IPS-18c (cell line): ENCODE measurements around the gene SDK1.

ENCODE experiments used
- H3K4me3 ChIP-seq: 2 replicates; pipeline ENCODE4 v1.7.0; 2013; ENCODE audit warnings: low read depth, mild to moderate bottlenecking, low read length, moderate library complexity; ENCODE audit not compliant: insufficient read depth
- H3K9me3 ChIP-seq: one replicate; pipeline ENCODE4 v1.6.1; 2013; ENCODE audit warnings: mild to moderate bottlenecking, low read length, moderate library complexity; ENCODE audit not compliant: control insufficient read depth, insufficient read depth

The SDK1 gene

GRCh38 chr7:3861941-3862340, 560.9 kb downstream of the SDK1 start:
- no peaks in the 10 kb centered on the region for H3K9me3 ChIP-seq
- H3K4me3 ChIP-seq, result no peak overlapping the region

- no peaks in the 10 kb centered on the region for H3K9me3 ChIP-seq
- H3K4me3 ChIP-seq, result no peak overlapping the region
These were observed 561.7 kb downstream of the SDK1 start for GRCh38 chr7:3862774-3863173.

- Histone ChIP-seq H3K4me3 (no peak overlapping the region), H3K9me3 (no peaks in the 10 kb centered on the region)
These were observed 565.2 kb downstream of the SDK1 start for GRCh38 chr7:3866277-3866676.

GRCh38 chr7:3867863-3868262, 566.8 kb downstream of the SDK1 start:
- no peak overlapping the region for H3K4me3 ChIP-seq
- H3K9me3 ChIP-seq, result no peaks in the 10 kb centered on the region

GRCh38 chr7:3879355-3880075, 578.5 kb downstream of the SDK1 start:
- Histone ChIP-seq H3K4me3 (no peak overlapping the region), H3K9me3 (peaks cover 2% of the 10 kb centered on the region)

- Histone ChIP-seq H3K4me3 (no peak overlapping the region), H3K9me3 (peaks cover 2% of the 10 kb centered on the region)
These were observed 579.4 kb downstream of the SDK1 start for GRCh38 chr7:3880228-3880987.

GRCh38 chr7:3882782-3883181, 581.7 kb downstream of the SDK1 start:
- Histone ChIP-seq H3K4me3 (no peak overlapping the region), H3K9me3 (peaks cover 2% of the 10 kb centered on the region)

GRCh38 chr7:3884543-3884942, 583.5 kb downstream of the SDK1 start:
- peaks cover 2% of the 10 kb centered on the region for H3K9me3 ChIP-seq
- H3K4me3 ChIP-seq, result no peak overlapping the region

- no peak overlapping the region for H3K4me3 ChIP-seq
- H3K9me3 ChIP-seq, result no peaks in the 10 kb centered on the region
These were observed 586.1 kb downstream of the SDK1 start for GRCh38 chr7:3887096-3887690.

GRCh38 chr7:3888096-3888495, 587.0 kb downstream of the SDK1 start:
- no peaks in the 10 kb centered on the region for H3K9me3 ChIP-seq

GRCh38 chr7:3892157-3892556, 591.1 kb downstream of the SDK1 start:
- Histone ChIP-seq H3K9me3 (no peaks in the 10 kb centered on the region), H3K4me3 (no peak overlapping the region)

More at GRCh38 chr7:3888096-3888495, 587.0 kb downstream of the SDK1 start:
- H3K4me3 ChIP-seq, result no peak overlapping the region

- Histone ChIP-seq H3K4me3 (no peak overlapping the region), H3K9me3 (no peaks in the 10 kb centered on the region)
These were observed 591.6 kb downstream of the SDK1 start for GRCh38 chr7:3892686-3893085.

- no peaks in the 10 kb centered on the region for H3K9me3 ChIP-seq
- H3K4me3 ChIP-seq, result no peak overlapping the region
These were observed 592.2 kb downstream of the SDK1 start for GRCh38 chr7:3893151-3893788.

- Histone ChIP-seq H3K9me3 (no peaks in the 10 kb centered on the region), H3K4me3 (no peak overlapping the region)
These were observed 592.7 kb downstream of the SDK1 start for GRCh38 chr7:3893789-3894153.

GRCh38 chr7:3895341-3896116, 594.5 kb downstream of the SDK1 start:
- Histone ChIP-seq H3K4me3 (no peak overlapping the region), H3K9me3 (no peaks in the 10 kb centered on the region)

- Histone ChIP-seq H3K4me3 (no peak overlapping the region), H3K9me3 (no peaks in the 10 kb centered on the region)
These were observed 595.2 kb downstream of the SDK1 start for GRCh38 chr7:3896169-3896765.
